T-helper 2 cell treated with Interferon-gamma antibody and Interleukin-4, amounts not matched to agents 5 μg/mL and 100 μg/mL, for 36 hours (primary cell): Measurements from ENCODE around the gene RAB26.
"Not testable (repeated sequence)": the region's sequence is repeated elsewhere in the genome, so short reads cannot be mapped to it uniquely, and the experiment has no call there.

Source experiments
- DNase-seq: peaks from one replicate; pipeline ENCODE4 v3.0.0; 2021; ENCODE audit warnings: low spot score
- H3K27ac Mint-ChIP-seq: one replicate; pipeline ENCODE4 v1.8.0; 2021; ENCODE audit warnings: mild to moderate bottlenecking, mixed read lengths
- H3K27me3 Mint-ChIP-seq: one replicate; pipeline ENCODE4 v1.8.0; 2021; ENCODE audit warnings: low read depth, mixed read lengths
- H3K36me3 Mint-ChIP-seq: one replicate; pipeline ENCODE4 v1.8.0; 2021; ENCODE audit warnings: low read depth, mixed read lengths
- H3K4me1 Mint-ChIP-seq: one replicate; pipeline ENCODE4 v1.8.0; 2021; ENCODE audit warnings: low read depth, mixed read lengths
- H3K4me3 Mint-ChIP-seq: one replicate; pipeline ENCODE4 v1.8.0; 2022; ENCODE audit warnings: mild to moderate bottlenecking, moderate library complexity, mixed read lengths
- H3K9me3 Mint-ChIP-seq: one replicate; pipeline ENCODE4 v1.8.0; 2021; ENCODE audit warnings: mixed read lengths

The RAB26 gene

DNA sequence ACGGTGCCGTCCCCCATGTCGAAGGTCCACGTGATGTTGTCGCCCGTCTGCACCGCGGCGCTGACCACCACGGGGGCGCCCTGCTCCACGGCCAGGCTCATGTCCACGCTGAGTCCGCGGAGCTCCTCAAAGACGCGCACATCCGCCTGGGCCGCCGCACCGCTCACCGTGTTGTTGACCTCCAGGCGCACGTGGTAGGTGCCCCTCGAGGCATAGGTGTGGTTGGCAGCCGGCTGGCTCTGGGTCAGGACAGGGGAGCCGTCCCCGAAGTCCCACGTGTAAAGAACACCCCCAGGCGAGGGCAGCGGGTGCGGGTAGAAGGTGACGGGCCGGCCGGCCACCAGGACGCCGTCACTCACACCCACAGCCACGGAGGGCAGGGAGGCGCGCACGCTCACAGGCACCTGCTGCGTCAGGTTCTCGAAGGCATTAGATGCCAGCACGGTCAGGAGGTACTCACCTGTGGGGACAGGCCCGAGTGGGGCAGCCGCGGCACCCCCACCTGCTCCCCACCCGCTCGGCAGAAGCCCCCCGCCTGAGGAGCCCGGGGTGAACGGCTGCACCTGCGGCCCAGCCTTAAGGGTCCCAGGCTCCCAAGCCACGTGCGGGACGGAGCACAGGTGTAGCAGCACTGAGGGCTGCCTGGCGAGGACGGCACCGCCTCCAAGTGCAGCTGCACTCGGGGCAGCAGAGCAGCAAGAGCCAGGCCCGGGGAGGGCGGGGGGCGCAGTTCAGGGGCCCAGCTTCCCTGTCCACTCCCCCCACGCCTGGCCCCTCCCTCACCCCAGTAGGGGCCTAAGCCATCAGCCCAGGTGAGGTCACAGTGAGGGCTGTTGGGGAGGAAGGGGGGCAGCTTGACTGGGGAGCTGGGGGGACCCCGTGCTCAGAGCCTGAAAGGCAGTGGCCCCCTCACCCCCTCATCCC, 36.8 kb upstream of the RAB26 start:
- DNase-seq, H3K27me3 Mint-ChIP-seq, H3K4me3 Mint-ChIP-seq, H3K4me1 Mint-ChIP-seq, H3K36me3 Mint-ChIP-seq, H3K27ac Mint-ChIP-seq, H3K9me3 Mint-ChIP-seq: not testable (repeated sequence)

DNA sequence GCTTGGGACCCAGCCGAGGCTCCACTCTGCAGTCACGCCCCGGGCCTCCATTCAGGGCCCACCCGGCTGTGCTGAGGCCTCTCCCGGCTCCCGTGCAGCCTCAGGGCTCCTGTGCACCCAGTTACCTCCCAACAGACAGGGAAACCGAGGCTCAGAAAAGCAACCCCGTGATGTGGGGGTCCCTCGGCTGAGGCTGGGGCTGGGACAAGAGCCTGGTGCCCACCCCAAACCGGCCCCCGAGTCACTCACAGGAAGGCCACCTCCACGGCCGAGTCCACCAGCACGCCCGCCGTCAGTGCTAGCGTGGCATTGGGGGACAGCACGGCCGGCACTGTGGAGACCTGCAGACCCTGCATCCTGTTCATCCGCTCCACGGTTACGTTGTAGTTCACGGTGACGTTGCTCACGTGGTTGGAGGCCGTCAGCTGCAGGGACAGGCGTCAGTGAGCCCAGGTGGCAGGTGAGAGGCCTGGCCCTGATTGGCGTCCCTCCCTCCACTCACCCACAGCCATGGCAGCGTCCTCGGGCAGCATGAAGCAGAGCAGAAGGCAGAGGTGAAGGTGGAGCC, 35.8 kb upstream of the RAB26 start:
- not testable (repeated sequence) for H3K27ac Mint-ChIP-seq, H3K9me3 Mint-ChIP-seq, H3K36me3 Mint-ChIP-seq, H3K4me3 Mint-ChIP-seq, H3K27me3 Mint-ChIP-seq, DNase-seq, H3K4me1 Mint-ChIP-seq

DNA sequence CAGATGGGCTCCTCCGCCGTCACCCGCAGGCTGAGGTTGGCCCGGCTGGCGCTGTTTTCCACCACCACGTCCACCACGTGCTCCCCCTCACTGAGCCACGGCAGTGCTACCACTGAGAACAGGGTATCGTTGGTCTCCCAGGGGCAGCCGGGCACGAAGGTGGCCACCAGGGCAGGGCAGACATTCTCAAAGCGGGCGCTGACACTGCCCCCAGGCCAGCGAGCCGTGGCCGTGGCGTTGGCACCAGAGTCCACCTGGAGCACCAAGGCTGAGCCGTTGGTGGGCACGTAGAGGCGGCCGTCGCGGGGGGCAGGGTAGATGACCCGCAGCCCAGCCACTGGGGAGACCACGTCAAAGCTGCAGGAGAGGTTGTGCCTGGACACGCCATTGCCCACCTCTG, 34.2 kb upstream of the RAB26 start:
- not testable (repeated sequence) for DNase-seq, H3K36me3 Mint-ChIP-seq, H3K4me1 Mint-ChIP-seq, H3K9me3 Mint-ChIP-seq, H3K27me3 Mint-ChIP-seq, H3K4me3 Mint-ChIP-seq, H3K27ac Mint-ChIP-seq

DNA sequence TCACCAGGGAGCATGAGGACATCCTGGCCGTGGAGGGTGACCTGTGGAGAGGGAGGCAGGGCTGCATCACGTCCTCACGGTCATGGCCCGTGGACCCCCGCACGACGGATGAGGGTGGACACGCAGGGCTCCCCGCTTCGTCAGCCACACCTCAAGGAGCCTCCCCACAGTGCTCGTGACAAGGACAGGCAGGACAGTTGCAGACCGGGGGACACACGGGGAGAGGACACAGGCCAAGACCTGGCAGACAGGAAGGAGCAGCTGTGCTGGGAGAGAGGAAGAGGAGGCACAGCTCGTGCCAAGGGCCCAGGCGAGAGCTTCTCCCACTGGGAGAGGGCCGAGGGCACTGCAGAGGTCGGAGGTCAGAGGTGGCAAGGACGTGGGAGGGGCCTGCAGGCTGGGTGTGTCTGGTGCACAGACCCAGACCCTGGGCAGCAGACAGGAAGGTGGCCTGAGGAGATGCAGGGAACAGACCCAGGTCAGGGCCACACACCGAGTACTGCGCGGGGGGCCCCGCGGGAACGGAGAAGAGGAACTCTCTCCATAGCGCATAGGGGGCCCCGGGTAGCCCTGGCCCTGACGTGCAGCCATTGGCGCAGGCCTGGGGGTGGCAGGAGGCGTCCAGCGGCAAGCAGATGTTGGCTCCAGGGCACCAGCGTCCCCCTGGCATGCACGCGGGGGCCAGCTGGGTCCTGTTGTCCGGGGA, 33.4 kb upstream of the RAB26 start:
- not testable (repeated sequence) for H3K4me3 Mint-ChIP-seq, H3K27ac Mint-ChIP-seq, H3K9me3 Mint-ChIP-seq, H3K27me3 Mint-ChIP-seq, H3K4me1 Mint-ChIP-seq, DNase-seq, H3K36me3 Mint-ChIP-seq

DNA sequence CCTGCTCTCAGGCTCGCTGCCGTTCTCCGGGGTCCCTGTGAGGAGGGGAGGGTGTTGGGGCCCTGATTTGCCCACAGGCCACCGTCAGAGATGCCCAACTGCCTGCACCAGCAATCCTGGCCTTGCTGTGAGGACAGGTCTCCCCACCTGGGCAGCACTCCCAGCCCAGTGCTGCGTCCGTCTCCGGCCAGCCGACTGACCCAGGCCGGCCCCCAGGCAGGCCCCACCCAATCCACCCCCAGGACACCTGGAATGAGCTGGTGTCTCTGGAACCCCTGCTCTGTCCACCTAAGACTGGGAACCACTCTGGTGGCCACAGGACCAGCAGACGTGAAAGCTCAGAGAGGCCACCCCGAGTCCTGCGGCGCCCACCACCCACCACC, 32.8 kb upstream of the RAB26 start:
- Mint-ChIP-seq H3K36me3 (no peaks in the 10 kb centered on the region), H3K27ac (no peak overlapping the region), H3K4me3 (no peak overlapping the region), H3K9me3 (no peaks in the 10 kb centered on the region), H3K4me1 (no peaks in the 10 kb centered on the region), H3K27me3 (no peaks in the 10 kb centered on the region)
- DNase-seq = no peak

DNA sequence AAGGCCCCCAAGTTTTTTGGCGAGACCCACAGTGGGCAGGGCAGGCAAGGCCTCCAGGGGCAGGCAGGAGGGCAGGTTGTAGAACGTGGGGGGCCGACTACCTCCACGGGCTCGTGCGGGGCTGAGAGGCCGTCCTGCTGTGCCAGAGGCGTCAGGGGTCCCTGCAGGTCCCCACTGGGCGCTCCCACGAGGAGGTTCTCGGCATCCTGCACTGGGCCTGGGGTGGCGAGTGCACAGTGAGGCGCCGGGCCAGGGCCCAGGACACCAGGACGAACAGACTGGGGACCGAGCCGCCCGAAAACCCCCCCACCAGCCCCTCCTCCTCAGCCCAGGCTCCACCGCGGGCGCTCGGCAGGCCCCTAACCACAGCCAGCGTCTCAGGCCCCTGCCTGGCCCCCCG, 32.0 kb upstream of the RAB26 start:
- not testable (repeated sequence) for H3K36me3 Mint-ChIP-seq, H3K9me3 Mint-ChIP-seq, H3K27me3 Mint-ChIP-seq, H3K4me1 Mint-ChIP-seq, H3K27ac Mint-ChIP-seq, H3K4me3 Mint-ChIP-seq, DNase-seq

DNA sequence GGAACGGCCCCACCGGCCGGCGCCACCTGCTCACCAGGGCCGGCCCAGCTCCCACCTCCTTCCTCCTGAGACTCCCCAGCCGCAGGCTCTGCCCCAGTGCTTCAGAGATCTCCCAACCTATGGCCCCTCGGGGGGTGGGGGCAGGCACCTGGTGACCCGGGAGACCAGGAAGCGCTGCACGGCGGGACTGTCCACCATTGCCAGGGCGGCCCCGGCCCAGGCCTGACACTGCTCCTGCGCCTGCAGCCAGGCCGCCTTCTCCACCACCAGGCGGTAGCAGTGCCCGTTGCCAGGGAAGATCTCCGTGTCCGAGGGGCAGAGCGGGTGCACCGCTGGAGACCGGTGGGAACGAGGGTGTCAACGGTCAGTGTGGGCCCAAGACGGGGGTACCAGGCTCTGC, 31.1 kb upstream of the RAB26 start:
- H3K9me3 Mint-ChIP-seq, DNase-seq, H3K27me3 Mint-ChIP-seq, H3K27ac Mint-ChIP-seq, H3K36me3 Mint-ChIP-seq, H3K4me1 Mint-ChIP-seq, H3K4me3 Mint-ChIP-seq: not testable (repeated sequence)

DNA sequence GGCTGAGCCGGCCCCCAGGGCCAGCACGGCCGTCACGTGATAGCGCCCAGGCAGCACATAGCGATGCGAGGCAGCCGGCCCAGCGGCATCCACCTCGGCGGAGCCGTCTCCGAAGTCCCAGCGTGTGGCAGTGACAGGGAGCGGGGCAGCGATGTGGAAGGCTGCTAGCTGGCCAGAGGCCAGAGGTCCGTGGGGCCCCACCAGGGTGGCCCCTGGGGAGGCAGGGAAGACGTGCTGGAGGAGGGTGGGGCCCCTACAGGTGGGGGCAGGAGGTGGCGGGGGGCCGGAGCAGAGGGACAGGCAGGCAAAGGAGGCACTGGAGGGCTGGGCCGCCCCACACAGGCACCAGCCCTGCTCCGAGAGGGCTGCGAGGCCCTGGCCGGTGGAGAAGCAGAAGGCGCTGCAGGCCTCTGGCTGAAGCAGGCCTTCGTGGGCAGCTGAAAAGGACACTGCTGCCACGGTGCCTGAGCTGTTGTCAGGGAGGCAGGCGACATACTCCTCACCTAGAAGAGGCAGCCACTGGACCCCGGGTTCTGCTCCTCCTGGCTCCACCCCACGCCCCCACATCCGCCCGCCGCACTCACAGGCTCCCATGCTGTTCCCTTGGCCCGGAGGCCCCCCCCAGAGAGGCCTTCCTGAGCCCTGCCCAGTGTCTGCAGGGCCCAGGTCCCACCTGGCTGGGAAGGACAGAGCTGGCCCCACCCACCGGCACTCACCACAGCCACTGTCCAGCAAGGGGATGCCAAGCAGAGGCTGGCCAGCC, 30.3 kb upstream of the RAB26 start:
- not testable (repeated sequence) for H3K9me3 Mint-ChIP-seq, H3K36me3 Mint-ChIP-seq, DNase-seq, H3K4me1 Mint-ChIP-seq, H3K4me3 Mint-ChIP-seq, H3K27me3 Mint-ChIP-seq, H3K27ac Mint-ChIP-seq

DNA sequence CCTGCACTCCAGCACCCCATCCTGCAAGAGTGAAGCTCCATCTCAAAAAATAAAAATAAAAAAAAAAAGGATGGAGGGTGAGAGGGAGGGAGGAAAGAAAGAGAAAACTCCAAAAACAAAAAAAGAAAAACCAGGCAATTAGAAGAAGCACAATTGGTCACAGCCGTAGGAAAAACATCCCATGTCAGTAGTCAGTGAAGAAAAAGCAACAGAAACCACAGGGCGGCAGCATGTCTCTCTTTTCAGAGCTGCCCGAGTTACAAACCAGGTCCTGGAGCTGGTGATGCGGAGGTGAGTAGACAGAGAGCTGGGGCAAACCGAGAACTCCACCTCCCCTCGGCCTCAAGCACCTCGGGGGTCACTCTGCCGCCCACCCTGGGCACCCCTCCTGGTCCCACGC, 27.1 kb upstream of the RAB26 start:
- H3K27me3 Mint-ChIP-seq, H3K9me3 Mint-ChIP-seq, H3K4me1 Mint-ChIP-seq, H3K36me3 Mint-ChIP-seq, H3K4me3 Mint-ChIP-seq, DNase-seq, H3K27ac Mint-ChIP-seq: not testable (repeated sequence)

DNA sequence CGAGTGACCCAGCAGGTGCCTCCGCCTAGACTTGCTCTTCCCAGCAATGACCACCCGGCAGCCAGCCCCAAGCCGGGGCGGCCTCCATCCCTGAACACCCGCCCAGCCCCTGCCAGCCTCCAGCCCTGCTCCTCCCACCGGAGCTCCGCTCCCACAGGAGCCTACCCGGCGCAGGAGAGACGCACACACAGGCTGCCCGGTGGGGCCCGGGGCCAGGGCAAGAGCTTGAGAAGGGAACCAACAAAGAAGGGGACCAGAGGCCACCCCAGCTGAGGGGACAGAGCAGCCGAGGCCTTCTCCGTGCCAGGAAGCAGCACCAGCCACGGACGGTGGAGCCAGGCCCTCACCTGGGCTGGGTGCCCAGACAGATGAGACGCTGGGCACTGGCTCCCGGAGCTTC, 26.6 kb upstream of the RAB26 start:
- no peak for DNase-seq
- no peak overlapping the region for H3K27ac Mint-ChIP-seq
- H3K27me3 Mint-ChIP-seq = no peaks in the 10 kb centered on the region
- H3K36me3 Mint-ChIP-seq = no peaks in the 10 kb centered on the region
- H3K4me1 Mint-ChIP-seq = no peaks in the 10 kb centered on the region
- no peaks in the 10 kb centered on the region for H3K9me3 Mint-ChIP-seq
- no peak overlapping the region for H3K4me3 Mint-ChIP-seq

DNA sequence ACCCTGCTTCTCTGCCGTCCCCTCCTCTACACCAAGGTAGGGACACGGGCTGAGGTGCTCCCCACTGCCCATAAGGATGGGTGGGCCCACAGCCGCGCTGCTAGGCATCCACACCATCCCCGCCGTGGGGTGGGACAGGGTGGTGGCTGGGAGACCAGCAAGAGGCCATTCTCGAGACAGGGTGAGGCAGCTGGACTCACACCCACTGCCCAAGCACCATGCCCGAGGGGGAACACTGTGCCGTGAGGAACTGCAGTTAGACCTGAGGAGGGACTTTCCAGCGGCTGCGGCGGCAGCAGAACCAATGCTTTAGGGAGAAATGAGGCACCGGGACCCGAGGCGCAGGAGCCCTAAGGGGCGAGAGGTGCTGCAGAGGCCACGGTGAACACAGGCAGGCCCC, 26.0 kb upstream of the RAB26 start:
- DNase-seq = no peak
- Mint-ChIP-seq H3K9me3 (no peaks in the 10 kb centered on the region), H3K36me3 (no peaks in the 10 kb centered on the region), H3K4me1 (no peaks in the 10 kb centered on the region), H3K27ac (no peak overlapping the region), H3K27me3 (no peaks in the 10 kb centered on the region), H3K4me3 (no peak overlapping the region)

DNA sequence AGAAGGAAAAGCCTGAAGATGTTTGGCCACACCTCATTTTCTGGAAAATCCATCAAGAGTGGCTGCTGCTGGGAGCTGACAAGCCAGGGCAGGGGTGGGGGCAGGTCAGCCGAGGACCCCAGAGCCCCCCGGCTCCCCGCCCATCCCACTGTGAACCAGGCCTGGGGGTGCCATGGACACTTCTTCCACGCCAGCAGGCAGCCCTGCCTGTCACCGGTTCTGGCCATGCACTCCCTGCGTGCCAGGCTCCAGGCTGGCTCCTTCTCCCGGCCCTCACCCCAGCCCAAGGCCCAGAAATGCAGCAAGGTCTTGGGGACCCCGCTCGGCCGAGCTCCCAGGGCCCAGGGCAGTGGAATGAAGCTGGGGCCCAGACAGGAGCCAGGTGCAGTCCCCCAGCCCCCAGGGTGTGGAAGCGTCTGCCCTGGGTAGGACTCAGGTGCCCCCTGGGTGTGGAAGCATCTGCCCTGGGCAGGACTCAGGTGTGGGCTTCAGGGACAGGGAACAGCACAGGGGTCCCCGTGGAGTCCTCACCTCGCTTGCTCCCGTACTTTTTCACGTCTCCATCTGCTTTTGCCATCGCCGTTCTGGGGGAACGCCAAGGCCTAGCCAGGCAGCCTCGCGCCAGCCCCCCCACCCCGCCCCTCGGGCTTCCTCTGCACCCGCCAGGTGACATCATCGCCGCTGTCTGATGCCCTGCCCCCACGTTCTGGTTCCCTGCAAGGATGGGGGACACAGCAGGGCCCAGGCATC, 25.3 kb upstream of the RAB26 start:
- not testable (repeated sequence) for H3K4me3 Mint-ChIP-seq, DNase-seq, H3K27ac Mint-ChIP-seq, H3K4me1 Mint-ChIP-seq, H3K9me3 Mint-ChIP-seq, H3K36me3 Mint-ChIP-seq, H3K27me3 Mint-ChIP-seq

DNA sequence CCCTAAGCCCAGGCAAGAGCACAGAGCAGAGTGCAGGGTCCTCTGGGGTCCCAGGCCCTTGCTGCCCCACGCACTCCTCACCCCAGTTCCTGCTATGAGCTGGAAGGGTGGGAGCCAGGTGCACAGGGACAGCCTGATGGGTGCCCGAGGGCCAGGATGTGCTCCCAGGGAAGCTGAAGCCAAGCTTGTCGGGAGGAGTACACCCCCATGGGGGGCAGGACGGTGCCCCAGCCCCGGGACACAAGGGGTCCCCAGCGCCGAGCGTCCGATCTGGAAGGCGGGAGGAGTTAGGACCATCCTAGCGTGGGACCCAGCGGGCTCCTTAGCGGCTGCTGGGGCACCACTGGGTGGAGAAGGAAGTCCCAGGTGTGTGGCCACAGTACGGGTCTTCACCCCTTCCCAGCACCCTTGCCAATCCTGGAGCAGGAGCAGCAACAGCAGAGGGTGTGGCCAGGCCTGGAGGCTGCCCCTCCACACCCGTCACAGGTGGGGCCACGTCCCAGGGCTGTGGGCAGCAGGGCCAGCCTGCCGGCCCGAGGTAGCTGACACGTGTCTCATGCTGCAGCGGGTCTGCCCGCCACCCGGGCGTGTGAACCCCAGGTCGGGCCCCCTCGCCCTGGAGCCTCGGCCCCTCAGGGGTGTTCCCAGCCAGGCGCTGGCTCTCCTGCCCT, 24.6 kb upstream of the RAB26 start:
- H3K9me3 Mint-ChIP-seq, H3K4me1 Mint-ChIP-seq, H3K4me3 Mint-ChIP-seq, H3K36me3 Mint-ChIP-seq, DNase-seq, H3K27ac Mint-ChIP-seq, H3K27me3 Mint-ChIP-seq: not testable (repeated sequence)
